ENCODE measurements around the gene MTF1.
"Not testable (repeated sequence)": the region's sequence is repeated elsewhere in the genome, so short reads cannot be mapped to it uniquely, and the experiment has no call there.

MTF1 gene

DNA sequence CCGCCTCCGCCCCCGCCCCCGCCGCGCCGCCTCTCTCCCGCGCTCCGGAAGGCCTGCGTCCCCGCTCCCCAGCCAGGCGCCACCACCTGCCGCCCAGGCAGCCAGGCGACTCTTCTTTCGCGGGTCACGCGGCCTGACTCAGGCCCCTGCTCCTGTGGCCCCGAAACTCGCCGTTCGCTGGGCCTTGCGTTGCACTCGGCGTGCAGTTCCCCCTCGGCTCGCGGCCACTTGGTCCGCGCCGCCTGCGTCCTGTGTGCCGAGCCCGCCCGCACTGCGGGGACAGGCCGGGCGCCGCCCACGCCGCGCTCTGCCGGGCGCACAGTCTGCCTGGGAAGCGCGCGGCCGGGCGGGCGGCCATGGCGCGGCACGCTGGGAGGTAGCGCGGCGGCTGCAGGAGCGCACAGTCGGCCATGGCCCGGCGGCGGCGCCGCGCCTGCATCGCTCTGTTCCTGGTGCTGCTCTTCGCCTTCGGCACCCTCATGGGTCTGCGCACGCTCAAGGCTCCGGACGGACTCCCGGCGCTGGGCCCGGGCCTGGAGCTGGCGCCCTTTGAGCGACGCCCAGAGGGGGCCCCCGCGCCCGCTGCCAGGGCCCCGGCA lies 65.5 kb downstream of the MTF1 start, which contains the start of gene MANEAL:
Gene MANEAL, plus strand, starts transcription at position 75 of the 599 bp plus-strand sequence. Its CDS starts 336 bp downstream, at position 411.
- DNase-seq (ENCODE audit: low spot score), result peak; percentile 68

DNA sequence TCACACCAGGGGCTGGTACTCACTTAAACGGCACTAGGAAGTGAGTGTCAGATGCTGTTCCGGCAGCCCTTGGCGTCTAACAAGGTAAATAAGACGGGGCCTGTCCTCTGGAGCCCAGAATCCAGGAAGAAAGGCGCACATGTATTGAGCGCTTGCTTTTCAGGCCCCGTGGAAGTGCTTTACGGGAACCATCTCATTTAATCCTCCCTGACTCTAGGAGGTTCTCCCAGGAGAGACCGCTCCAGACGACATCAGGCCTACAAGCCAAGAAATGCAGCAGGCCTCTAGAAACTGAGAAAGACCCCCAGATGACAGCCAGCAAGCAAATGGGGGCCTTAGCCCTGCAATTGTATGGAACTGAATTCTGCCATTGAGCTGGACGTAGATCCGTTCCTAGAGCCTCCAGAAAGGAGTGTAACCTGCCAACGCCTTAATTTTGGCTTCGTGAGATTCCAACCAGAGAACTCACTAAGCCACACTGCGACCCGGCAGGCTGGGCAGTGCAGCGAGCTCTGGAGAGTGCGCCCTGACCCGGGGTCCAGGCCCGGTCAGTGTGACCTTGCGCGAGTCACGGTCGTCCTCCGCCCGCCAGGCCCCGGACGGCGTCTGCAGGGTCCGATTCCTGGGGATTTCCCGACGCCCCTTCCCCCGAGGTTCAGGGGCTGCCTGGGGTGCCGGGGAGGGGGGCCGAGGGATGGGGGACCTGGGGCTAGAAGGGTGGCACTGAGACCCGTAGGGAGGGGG lies 66.3 kb downstream of the MTF1 start:
- DNase-seq (ENCODE audit: low spot score), result no peak

- DNase-seq (ENCODE audit: low spot score), result no peak
These were observed 76.9 kb downstream of the MTF1 start for GRCh38 chr1:37782491-37782890.

DNA sequence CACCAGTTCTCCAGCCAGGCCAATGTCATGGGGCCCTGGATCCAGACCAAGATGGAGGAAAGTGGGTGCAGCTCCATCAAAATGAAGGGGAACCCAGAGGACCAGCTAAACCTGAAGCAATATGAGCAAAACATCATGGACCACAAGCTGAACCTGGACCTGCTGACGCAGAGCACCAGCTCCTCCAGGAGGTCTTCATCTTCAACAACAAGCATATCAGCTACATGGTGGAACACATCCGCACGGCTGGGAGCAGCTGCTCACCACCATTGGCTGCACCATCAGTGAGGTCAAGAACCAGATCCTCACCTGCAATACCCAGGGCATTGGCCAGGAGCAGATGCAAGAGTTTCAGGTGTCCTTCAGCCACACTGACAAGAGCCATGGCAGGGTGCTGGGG lies 80.7 kb downstream of the MTF1 start:
- DNase-seq (ENCODE audit: low spot score), result no peak

GRCh38 chr1:37776946-37777516 lies 82.4 kb downstream of the MTF1 start:
- no peak for DNase-seq (ENCODE audit: low spot score)

GRCh38 chr1:37771440-37771839 lies 88.0 kb downstream of the MTF1 start:
- not testable (repeated sequence) for DNase-seq (ENCODE audit: low spot score)

DNA sequence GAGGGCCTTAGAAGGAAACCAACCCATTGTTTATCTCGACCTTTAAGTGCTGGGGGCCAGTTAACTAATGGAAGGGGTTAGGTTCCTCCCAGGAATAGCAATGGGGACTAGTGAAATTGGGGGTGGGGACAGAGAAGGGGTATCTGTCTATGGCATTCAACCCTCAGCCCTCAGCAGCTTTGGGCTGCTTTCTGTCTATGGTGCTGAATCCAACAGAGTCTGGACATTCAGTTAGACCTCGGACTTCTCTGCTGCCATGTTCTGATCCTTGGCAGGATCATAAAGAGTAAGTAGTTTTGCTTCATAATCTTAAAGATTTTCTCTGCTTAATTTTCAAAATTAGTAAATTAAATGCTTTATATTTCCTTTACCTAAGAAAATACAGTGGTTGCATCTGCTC lies 91.9 kb downstream of the MTF1 start:
- DNase-seq (ENCODE audit: low spot score), result peak; percentile 6

DNA sequence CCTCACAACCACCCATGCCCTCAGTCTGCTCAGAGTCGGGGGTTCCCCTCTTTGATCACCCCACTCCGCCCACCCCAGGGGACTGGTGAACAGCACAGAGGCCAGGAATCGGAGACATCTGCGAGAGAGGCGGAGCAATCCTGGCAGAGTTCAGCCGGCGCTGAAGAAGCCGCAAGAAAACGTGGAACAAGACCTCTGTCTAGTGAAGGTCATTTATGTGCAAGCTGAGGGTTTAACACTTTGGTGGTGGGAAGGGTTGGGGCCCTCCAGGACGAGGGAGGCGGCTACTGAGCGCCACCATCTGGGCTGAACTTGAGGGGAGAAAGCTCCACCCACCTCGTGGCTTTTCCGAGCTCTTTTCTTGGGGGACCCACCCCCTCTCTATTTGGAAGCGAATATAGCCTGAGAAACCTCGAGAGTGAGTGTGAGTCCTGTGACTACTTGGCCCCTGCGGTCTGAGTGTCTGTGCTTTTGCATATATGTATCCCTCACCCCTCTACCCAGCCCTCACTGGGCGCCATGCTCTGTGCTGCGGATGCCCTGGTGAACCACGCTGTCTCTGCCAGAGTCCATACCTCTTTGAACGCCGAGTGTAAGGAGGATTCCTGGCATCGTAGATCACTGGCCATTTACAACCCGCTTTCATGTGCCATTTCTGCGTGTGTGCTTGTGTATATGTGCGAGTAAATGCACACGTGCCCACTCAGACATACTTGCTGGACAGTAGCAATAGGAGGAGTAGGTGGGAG lies 93.3 kb downstream of the MTF1 start:
- peak; percentile 45 for DNase-seq (ENCODE audit: low spot score)

DNA sequence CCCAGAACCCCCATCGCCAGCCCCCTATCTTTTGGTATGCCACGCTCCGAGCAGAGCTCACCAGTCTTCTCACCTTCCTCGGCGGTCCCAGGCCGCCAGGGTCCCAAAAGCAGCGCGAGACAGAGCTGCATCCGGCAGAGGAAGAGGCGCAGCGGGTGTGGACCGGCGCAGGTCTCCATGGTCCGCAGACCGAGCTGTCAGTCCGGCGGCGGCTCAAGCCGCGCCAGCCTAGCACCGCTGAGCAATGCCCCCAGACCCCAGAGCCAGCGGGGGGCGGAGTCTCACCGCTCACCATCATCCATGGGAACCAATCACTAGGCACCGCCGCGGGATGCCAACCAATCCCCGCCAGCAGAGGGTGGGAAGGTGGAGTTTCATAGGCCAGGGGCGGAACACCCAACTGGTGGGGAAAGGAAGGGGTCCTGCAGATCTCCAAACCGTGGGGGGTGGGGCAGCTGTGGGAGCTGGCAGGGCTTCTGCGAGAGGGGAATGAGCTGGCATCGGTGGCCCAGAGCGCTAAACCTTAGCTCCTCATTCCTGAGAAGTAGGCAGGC lies 94.4 kb downstream of the MTF1 start, which contains the start of gene EPHA10:
Gene EPHA10, minus strand, starts transcription at position 233 of the 554 bp plus-strand sequence. Its CDS starts 54 bp downstream, at position 179.
- DNase-seq (ENCODE audit: low spot score), result peak; percentile 78

GRCh38 chr1:37764414-37764825 lies 95.0 kb downstream of the MTF1 start:
- peak; percentile 89 for DNase-seq (ENCODE audit: low spot score)

DNA sequence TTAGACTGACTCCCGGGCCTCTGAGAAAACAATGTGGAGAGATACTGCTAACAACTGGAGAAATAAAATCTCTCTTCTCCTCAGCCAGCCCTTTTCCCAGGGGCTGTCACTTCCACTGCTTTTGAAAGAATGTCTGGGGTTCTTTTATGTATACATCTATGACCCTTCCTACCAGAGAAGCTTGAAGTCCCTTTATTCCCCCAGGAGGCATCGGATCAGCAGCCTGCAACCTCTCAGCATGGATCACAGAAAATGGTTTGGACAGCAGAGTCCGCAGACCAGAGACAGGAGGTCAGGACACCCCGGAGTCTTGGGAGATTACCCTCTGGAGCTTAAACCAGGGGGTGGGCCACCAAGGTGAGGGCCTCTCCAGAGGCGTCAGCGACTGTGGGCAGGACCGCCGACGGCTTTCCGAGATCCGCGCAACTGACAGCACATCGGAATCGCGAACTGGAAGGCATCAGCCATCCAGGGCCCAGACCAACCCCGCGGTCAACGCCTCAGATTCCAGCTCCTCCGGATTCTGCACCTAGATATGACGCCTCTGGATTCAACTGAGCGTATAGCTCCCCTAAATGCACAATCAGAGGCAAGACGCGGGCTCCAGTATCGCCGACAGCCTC lies 95.5 kb downstream of the MTF1 start:
- no peak for DNase-seq (ENCODE audit: low spot score)

- DNase-seq (ENCODE audit: low spot score), result peak; percentile 27
These were observed 96.9 kb downstream of the MTF1 start for GRCh38 chr1:37762516-37762915.

DNA sequence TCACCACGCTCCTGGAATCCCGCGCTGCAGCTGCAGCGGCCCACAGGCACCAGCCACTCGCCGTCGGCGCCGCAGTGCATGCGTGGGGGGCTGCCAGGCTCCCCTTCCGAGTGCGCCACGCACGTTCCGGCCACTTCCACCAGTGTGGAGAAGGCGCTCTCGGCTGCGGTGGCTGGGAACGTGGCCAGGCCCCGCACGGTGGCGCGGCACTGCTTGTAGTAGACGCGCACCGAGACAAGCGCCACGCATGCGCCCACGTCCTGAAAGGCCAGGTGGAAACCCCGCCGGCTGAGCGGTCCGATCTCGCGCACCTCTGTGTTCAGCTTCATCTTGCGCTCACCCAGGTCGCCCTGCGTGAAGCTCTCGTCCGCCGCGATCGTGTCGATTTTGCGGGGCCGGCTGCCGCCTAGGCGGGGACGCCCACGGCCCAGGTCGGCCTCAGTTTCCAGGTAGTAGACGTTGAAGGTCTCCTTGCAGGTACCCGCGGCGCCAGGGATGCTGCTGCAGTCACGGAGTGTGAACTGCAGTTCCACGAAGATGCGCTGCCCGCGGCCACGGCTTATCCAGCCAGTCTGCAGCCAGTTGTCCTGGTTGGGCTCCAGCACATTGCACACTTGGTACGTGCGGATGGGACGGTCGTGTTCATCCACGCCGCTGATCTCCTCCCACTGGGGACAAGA lies 97.8 kb downstream of the MTF1 start:
- DNase-seq (ENCODE audit: low spot score), result peak; percentile 41

Measured in ecto neural progenitor cell (in vitro differentiated cells).